Omental fat pad (tissue), 4 donors: ENCODE data around the gene CEP126. TPM values are rescaled to one million over a fixed set of nuclear protein-coding genes. Genes with fewer than 3 reads are reported as not detected.
"Not testable (repeated sequence)": the region's sequence is repeated elsewhere in the genome, so short reads cannot be mapped to it uniquely, and the experiment has no call there.

Experiments used
- ATAC-seq: fragments of 150-250 bp; one replicate; pipeline ENCODE4 v1.9.1; 2016; ENCODE audit warnings: mild to moderate bottlenecking, moderate library complexity; ENCODE audit not compliant: low FRiP score
- DNase-seq: peaks from one replicate; pipeline ENCODE4 v3.0.0-alpha.2; 2019; ENCODE audit warnings: low spot score
- CTCF ChIP-seq, 3 donors: fragments of 450-650 bp; IDR thresholded peaks; one replicate each; pipeline ENCODE4 v1.5.1; 2016 to 2017; ENCODE audit warnings: antibody characterized with exemption in 3 of 3, mild to moderate bottlenecking in 3 of 3, moderate library complexity in 2 of 3
- total RNA-seq, 4 donors: library from RNA; depleted of rRNA; stranded (reverse); fragments of >200 nt; gene quantifications; one replicate each; pipeline ENCODE4 v1.1.0, GENCODE V29; 2016

Gene CEP126
- total RNA-seq, 4 donors from 2014 or later = 2.0 to 9.5 (median 7.0) TPM

- no peak for ATAC-seq
- TF ChIP-seq CTCF (IDR thresholded peaks at IDR 0.05) = no peak
- no peak for DNase-seq
Measured at GRCh38 chr11:101993172-101993571, 78.4 kb downstream of the CEP126 start.

DNA sequence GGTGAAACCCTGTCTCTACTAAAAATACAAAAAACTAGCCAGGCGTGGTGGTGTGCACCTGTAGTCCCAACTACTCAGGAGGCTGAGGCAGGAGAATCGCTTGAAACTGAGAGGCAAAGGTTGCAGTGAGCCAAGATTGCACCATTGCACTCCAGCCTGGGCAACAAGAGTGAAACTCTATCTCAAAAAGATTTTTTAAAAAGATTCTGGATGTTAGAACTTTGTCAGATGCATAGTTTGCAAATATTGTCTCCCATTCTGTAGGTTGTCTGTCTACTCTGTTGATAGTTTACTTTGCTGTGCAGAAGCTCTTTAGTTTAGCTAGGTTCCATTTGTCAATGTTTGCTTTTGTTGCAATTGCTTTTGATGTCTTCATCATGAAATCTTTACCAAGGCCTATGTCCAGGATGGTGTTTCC, 79.3 kb downstream of the CEP126 start:
- ATAC-seq, DNase-seq: not testable (repeated sequence)

GRCh38 chr11:101996111-101996510, 81.3 kb downstream of the CEP126 start:
- DNase-seq (no peak), ATAC-seq (no peak)
- TF ChIP-seq CTCF (IDR thresholded peaks at IDR 0.05) = no peak

DNA sequence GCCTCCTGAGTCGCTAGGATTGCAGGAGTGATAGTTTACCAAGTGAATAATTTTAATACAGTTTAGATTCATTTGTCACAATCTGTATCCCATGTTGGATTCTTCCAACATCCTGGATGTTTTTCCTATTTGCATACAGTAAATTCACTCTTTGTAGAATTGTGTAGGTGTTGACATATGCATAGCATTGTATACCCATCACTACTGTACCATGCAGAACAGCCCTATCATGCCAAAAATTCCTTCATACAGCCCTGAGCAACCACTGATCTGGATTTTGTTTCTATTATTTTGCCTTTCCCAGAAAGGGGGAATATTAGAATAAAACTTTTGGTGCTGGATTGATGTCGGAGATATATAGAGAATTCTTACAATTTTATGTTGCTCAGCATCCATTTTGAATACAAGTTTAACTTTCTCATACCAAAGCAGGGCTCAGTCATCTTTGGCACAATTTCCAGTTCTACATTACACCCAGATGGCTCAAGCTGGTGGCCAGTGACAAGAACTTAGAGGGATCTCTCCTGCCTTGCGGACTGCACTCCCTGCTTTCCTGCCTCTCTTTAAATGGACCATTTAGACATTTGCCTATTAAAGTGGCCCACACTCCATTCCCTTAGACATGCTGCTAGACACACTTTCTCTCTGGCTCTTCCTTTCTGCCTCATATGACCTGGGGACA, 87.0 kb downstream of the CEP126 start:
- TF ChIP-seq CTCF (IDR thresholded peaks at IDR 0.05) = no peak
- DNase-seq = no peak
- no peak for ATAC-seq

DNA sequence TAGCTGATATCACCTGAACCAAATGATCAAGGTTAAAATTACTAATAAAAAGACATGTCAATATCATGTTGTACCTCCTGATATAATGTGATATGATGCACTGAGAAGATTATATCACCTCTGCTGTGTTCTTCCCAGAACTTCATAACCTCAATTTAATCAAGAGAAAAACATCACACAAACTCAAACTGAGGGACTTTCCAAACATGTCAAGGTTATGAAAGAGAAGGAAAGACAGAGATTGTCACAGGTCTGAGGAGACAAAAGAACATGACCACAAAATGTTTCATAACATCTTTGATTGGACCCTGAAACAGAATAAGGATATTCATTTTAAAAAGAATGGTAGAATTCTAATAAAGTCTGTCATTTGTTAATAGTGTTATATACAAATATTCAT, 89.4 kb downstream of the CEP126 start:
- ATAC-seq (no peak), DNase-seq (no peak)
- TF ChIP-seq CTCF (IDR thresholded peaks at IDR 0.05) = no peak

DNA sequence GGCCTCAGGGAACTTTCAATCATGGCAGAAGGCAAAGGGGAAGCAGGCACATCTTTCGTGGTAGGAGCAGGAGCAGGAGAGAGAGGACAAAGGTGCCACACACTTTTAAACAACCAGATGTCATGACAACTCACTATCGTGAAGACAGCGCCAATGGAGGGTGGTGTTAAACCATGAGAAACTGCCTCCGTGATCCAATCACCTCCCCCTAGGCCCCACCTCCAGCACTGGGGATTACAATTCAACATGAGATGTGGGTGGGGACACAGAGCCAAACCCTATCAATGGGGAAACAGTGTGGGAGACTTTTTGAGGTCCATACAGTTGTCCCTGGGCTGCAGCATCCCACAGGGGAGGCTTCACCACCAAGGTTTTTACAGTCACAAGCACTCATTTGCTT, 90.5 kb downstream of the CEP126 start:
- DNase-seq (no peak), ATAC-seq (no peak)
- no peak for TF ChIP-seq CTCF (IDR thresholded peaks at IDR 0.05)

GRCh38 chr11:102006835-102007566, 92.2 kb downstream of the CEP126 start:
- ATAC-seq = no peak
- TF ChIP-seq CTCF (IDR thresholded peaks at IDR 0.05) = no peak

More at GRCh38 chr11:102006835-102007566, 92.2 kb downstream of the CEP126 start:
- DNase-seq = no peak
